HG03469 (cell line): ENCODE data around the gene SLC12A4.

Experiments used
- ATAC-seq: cut with Tn5 transposase; IDR thresholded peaks from one replicate; pipeline ENCODE4 v1.9.1; 2021; ENCODE audit warnings: mild to moderate bottlenecking, moderate library complexity, moderate number of reproducible peaks; ENCODE audit not compliant: unreplicated experiment

The SLC12A4 gene

GRCh38 chr16:67963662-67964321 is 4.6 kb downstream of the SLC12A4 start:
- ATAC-seq: no peak

GRCh38 chr16:67963292-67963661 is 5.2 kb downstream of the SLC12A4 start:
- no peak for ATAC-seq

- no peak for ATAC-seq
Measured at GRCh38 chr16:67962135-67962534, 6.3 kb downstream of the SLC12A4 start.

- ATAC-seq: no peak
Measured at GRCh38 chr16:67961551-67961957, 6.9 kb downstream of the SLC12A4 start.

- ATAC-seq: no peak
Measured at GRCh38 chr16:67959536-67960329, 8.7 kb downstream of the SLC12A4 start.

GRCh38 chr16:67957622-67958021 is 10.8 kb downstream of the SLC12A4 start:
- ATAC-seq: no peak

- no peak for ATAC-seq
Measured at GRCh38 chr16:67954421-67955196, 13.8 kb downstream of the SLC12A4 start.

GRCh38 chr16:67953641-67954375 is 14.6 kb downstream of the SLC12A4 start:
- ATAC-seq: no peak

GRCh38 chr16:67951485-67951884 is 17.0 kb downstream of the SLC12A4 start:
- ATAC-seq: no peak

- ATAC-seq: no peak
Measured at GRCh38 chr16:67950335-67950843, 18.0 kb downstream of the SLC12A4 start.

GRCh38 chr16:67949645-67950044 is 18.8 kb downstream of the SLC12A4 start:
- ATAC-seq: no peak

GRCh38 chr16:67948015-67948414 is 20.4 kb downstream of the SLC12A4 start:
- no peak for ATAC-seq

GRCh38 chr16:67946966-67947558 is 21.4 kb downstream of the SLC12A4 start:
- no peak for ATAC-seq

GRCh38 chr16:67946128-67946569 is 22.3 kb downstream of the SLC12A4 start:
- ATAC-seq: no peak

GRCh38 chr16:67945392-67945933 is 23.0 kb downstream of the SLC12A4 start:
- ATAC-seq: no peak

GRCh38 chr16:67944690-67945391 is 23.6 kb downstream of the SLC12A4 start:
- ATAC-seq: no peak

- ATAC-seq: no peak
Measured at GRCh38 chr16:67943619-67944504, 24.6 kb downstream of the SLC12A4 start, which contains the start of gene LCAT. Gene LCAT (minus strand): TSS chr16:67944120. CDS start chr16:67944101, 19 bp downstream.

GRCh38 chr16:67943256-67943618 is 25.2 kb downstream of the SLC12A4 start:
- ATAC-seq: no peak
